ENCODE results near the gene MARCKSL1. TPM values are rescaled to one million over a fixed set of nuclear protein-coding genes. Genes with fewer than 3 reads are reported as not detected.

Gene MARCKSL1
- total and polyA plus RNA-seq, 2 of the 8 experiments (the other 6 are each of a cell fraction or from before 2014, with no cell fraction given), result 536 to 558 TPM

DNA sequence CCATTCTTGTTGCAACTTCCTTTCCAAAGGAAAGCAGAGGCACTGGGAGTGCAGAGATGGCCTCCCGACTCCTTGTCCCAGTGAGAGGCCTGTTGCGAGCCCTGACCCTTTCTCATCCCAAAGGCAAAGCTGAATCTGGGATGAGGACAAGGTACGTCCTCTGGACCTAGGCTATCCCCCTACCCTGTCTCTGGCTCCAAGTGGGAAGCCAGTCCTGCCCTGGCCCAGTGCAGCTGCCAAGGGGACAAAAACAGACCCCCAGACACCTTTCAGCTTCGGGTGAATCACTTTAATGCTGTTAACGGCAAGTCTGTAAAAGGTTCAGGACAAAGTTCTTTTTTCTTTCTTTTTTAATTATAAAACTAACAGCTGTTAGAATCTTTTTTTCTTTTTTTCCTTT lies 28.8 kb upstream of the MARCKSL1 start:
- Histone ChIP-seq H2BK12ac (ENCODE audit: low read depth, low read length) (no peak overlapping the region), H2AFZ (ENCODE audit: low read length) (no peak overlapping the region), H4K8ac (ENCODE audit: extremely low read depth, insufficient read depth, low read length) (no peak overlapping the region), H3K79me2 (ENCODE audit: control insufficient read depth in 1 of 2, insufficient read depth in 2 of 2, low read length in 2 of 2) (no peaks in the 10 kb centered on the region), H3K4me2 (ENCODE audit: insufficient read depth in 1 of 2, low read depth in 2 of 2, low read length in 2 of 2) (no peak overlapping the region), H2AK5ac (ENCODE audit: low read depth, low read length) (no peak overlapping the region), H3K4ac (replicated peaks; ENCODE audit: insufficient read length, low read depth, low read length) (no peak overlapping the region), H3K56ac (replicated peaks; ENCODE audit: insufficient read length, low read depth, low read length) (no peak overlapping the region), H3K18ac (ENCODE audit: extremely low read depth, low read length) (no peak overlapping the region), H3K27me3 (replicated peaks in 1 of 4; ENCODE audit: control insufficient read depth in 3 of 4, extremely low read depth in 1 of 4, insufficient read depth in 3 of 4, low read length in 3 of 4) (peaks cover 3 to 18% (median 14%) of the 10 kb centered on the region in 4 experiments), H2BK120ac (replicated peaks; ENCODE audit: low read depth, low read length) (no peak overlapping the region), H3K9ac (replicated peaks in 1 of 4; ENCODE audit: extremely low read depth in 1 of 4, low read depth in 3 of 4, low read length in 3 of 4) (no peak overlapping the region), H3K27ac (ENCODE audit: low read depth, low read length) (no peak overlapping the region), H3K4me3 (ENCODE audit: extremely low read depth in 1 of 4, insufficient read depth in 2 of 4, low read depth in 3 of 4, low read length in 4 of 4) (no peak overlapping the region), H3K23ac (ENCODE audit: insufficient read length) (no peak overlapping the region), H4K5ac (ENCODE audit: insufficient read length, low read depth, low read length) (no peak overlapping the region), H2BK20ac (ENCODE audit: low read length) (no peak overlapping the region), H3K36me3 (ENCODE audit: control insufficient read depth in 2 of 4, insufficient read depth in 4 of 4, low read length in 3 of 4) (peaks cover 5 to 47% (median 23%) of the 10 kb centered on the region in 4 experiments; a peak in 7 of 8 replicates), H2BK5ac (ENCODE audit: low read depth, low read length) (no peak overlapping the region), H4K20me1 (replicated peaks in 1 of 2; ENCODE audit: control insufficient read depth in 1 of 2, insufficient read depth in 2 of 2, low read length in 2 of 2) (peaks cover 2 to 6% of the 10 kb centered on the region in 2 experiments), H3K79me1 (ENCODE audit: low read depth, low read length) (no peaks in the 10 kb centered on the region), H3K23me2 (ENCODE audit: low read depth, low read length) (peaks cover 9% of the 10 kb centered on the region; the same call in 1 of the 2 replicates), H2BK15ac (ENCODE audit: low read length) (no peak overlapping the region), H3K4me1 (replicated peaks in 1 of 4; ENCODE audit: control insufficient read depth in 3 of 4, insufficient read depth in 4 of 4, low read length in 3 of 4) (peaks cover 0 to 3% (median 1%) of the 10 kb centered on the region in 4 experiments; a peak in 4 of 7 replicates), H3K9me3 (ENCODE audit: insufficient read depth in 2 of 2, low read depth in 1 of 2, low read length in 1 of 2) (no peaks in the 10 kb centered on the region; a peak in 1 of 4 replicates), H4K91ac (replicated peaks; ENCODE audit: insufficient read length, low read length) (no peak overlapping the region), H3K14ac (ENCODE audit: insufficient read length) (no peak overlapping the region)
- FAIRE-seq, result no peak
- TF ChIP-seq TBP (IDR thresholded peaks at IDR 0.05; ENCODE audit: low read depth, low read length) (no peak), RBBP5 (IDR thresholded peaks at IDR 0.05; ENCODE audit: borderline replicate concordance, low read depth, low read length) (no peak), HDAC6 (IDR thresholded peaks at IDR 0.05; ENCODE audit: low read depth, low read length) (no peak), POLR2AphosphoS5 (IDR thresholded peaks at IDR 0.05; ENCODE audit: low read depth, low read length) (no peak)
- no peak for DNase-seq (ENCODE audit: low read depth in 1 of 2, low spot score in 2 of 2)
- CTCF ChIA-PET (ENCODE audit: partially characterized antibody), result no interaction called here
- POLR2A ChIA-PET (ENCODE audit: partially characterized antibody), result interaction anchor here (0.8 to 6.2 kb wide), 5 partner anchors 10 to 159 kb away, joined by 4 to 39 read pairs (median 6); partner anchors contain the start of genes IQCC and MARCKSL1
- 85% methylated on average over 4 of the region's 5 CpGs; no CpG with 5 or more reads in 1 of the 2 experiments for WGBS, 2 experiments (ENCODE audit: extremely low coverage in 1 of 2, insufficient coverage in 1 of 2, insufficient read length in 1 of 2, insufficient replicate concordance in 2 of 2, low coverage in 1 of 2, low lambda C conversion rate in 2 of 2, missing lambda C conversion rate in 1 of 2)

Data from H1 (cell line).